OCI-LY3 (cell line): ENCODE data around the gene SEC14L3.

Experiments used
- EZH2phosphoT487 ChIP-seq: fragments of 200-600 bp; shearing (Covaris generic); IDR thresholded peaks from 2 replicates; pipeline ENCODE4 v1.6.1; 2018; ENCODE audit warnings: antibody characterized with exemption, mixed run types, low read depth
- TF ChIP-seq, protein P1 (sequence below): fragments of 200-600, 300-600 bp; sonication (generic); IDR thresholded peaks from 2 replicates; pipeline ENCODE4 v1.5.1; 2014; ENCODE audit warnings: antibody characterized with exemption, low read length, low read depth

GRCh38 chr22:30513462-30513861 is 41.6 kb upstream of the SEC14L3 start:
- TF ChIP-seq, protein P1, sequence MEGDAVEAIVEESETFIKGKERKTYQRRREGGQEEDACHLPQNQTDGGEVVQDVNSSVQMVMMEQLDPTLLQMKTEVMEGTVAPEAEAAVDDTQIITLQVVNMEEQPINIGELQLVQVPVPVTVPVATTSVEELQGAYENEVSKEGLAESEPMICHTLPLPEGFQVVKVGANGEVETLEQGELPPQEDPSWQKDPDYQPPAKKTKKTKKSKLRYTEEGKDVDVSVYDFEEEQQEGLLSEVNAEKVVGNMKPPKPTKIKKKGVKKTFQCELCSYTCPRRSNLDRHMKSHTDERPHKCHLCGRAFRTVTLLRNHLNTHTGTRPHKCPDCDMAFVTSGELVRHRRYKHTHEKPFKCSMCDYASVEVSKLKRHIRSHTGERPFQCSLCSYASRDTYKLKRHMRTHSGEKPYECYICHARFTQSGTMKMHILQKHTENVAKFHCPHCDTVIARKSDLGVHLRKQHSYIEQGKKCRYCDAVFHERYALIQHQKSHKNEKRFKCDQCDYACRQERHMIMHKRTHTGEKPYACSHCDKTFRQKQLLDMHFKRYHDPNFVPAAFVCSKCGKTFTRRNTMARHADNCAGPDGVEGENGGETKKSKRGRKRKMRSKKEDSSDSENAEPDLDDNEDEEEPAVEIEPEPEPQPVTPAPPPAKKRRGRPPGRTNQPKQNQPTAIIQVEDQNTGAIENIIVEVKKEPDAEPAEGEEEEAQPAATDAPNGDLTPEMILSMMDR: no peak
- no peak for TF ChIP-seq EZH2phosphoT487
